Ishikawa (cell line): Measurements from ENCODE around the gene IBA57.

Experiments used
- CEBPB ChIP-seq: IDR thresholded peaks from 2 replicates; pipeline ENCODE4 v1.6.1; 2012
- CREB1 ChIP-seq: IDR thresholded peaks from 2 replicates; pipeline ENCODE4 v1.6.1; 2012; ENCODE audit warnings: low read depth
- EP300 ChIP-seq: IDR thresholded peaks from 2 replicates; pipeline ENCODE4 v1.6.1; 2012; ENCODE audit warnings: borderline replicate concordance
- MAX ChIP-seq: IDR thresholded peaks from 2 replicates; pipeline ENCODE4 v1.6.1; 2012
- TAF1 ChIP-seq: IDR thresholded peaks from 2 replicates; pipeline ENCODE4 v1.6.1; 2012; ENCODE audit warnings: low read depth, mild to moderate bottlenecking
- TCF12 ChIP-seq: IDR thresholded peaks from 2 replicates; pipeline ENCODE4 v1.6.1; 2012; ENCODE audit warnings: low read depth
- USF1 ChIP-seq: IDR thresholded peaks from 2 replicates; pipeline ENCODE4 v1.6.1; 2012
- YY1 ChIP-seq: IDR thresholded peaks from 2 replicates; pipeline ENCODE4 v1.6.1; 2012; ENCODE audit warnings: low read depth

- TF ChIP-seq CEBPB = no peak
- TF ChIP-seq MAX = no peak
- TF ChIP-seq CREB1 = no peak
- TF ChIP-seq EP300 = no peak
- TF ChIP-seq USF1 = no peak
- no peak for TF ChIP-seq YY1
- no peak for TF ChIP-seq TAF1
- TF ChIP-seq TCF12 = no peak
These were observed 3.2 kb upstream of the IBA57 start for GRCh38 chr1:228162286-228163006.
